DLD1 (cell line): ENCODE results near the gene REPS1.
"Not testable (repeated sequence)": the region's sequence is repeated elsewhere in the genome, so short reads cannot be mapped to it uniquely, and the experiment has no call there.

Experiments used
- in situ Hi-C: cut with HindIII; loops from 2 replicates; pipeline ENCODE4 v1.10.0; 2017; ENCODE audit warnings: low sequenced_read_pairs

Gene REPS1

GRCh38 chr6:139007428-139007827 lies 19.4 kb upstream of the REPS1 start:
- in situ Hi-C loops: no loop called here

DNA sequence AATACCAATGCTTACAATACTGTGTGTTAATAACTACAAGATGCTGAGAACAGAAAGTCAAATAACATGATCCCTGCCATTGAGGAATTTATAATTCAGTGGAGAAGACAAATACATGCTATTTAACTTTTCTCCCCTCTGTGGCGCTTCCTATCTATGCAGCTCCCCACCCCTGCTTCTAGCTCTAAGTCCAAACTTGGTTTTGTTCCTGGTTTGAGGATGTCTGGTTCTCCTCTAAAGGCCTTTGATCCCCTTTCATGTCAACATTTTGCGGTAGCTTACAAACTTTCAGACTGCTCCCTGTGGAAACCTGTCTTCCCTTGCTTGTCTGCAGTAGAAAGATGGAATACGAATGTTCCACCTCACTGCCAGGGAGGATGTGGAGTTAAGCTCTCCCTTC lies 18.4 kb upstream of the REPS1 start:
- in situ Hi-C loops: no loop called here

- in situ Hi-C loops: no loop called here
Measured at GRCh38 chr6:139003751-139004150, 15.7 kb upstream of the REPS1 start.

DNA sequence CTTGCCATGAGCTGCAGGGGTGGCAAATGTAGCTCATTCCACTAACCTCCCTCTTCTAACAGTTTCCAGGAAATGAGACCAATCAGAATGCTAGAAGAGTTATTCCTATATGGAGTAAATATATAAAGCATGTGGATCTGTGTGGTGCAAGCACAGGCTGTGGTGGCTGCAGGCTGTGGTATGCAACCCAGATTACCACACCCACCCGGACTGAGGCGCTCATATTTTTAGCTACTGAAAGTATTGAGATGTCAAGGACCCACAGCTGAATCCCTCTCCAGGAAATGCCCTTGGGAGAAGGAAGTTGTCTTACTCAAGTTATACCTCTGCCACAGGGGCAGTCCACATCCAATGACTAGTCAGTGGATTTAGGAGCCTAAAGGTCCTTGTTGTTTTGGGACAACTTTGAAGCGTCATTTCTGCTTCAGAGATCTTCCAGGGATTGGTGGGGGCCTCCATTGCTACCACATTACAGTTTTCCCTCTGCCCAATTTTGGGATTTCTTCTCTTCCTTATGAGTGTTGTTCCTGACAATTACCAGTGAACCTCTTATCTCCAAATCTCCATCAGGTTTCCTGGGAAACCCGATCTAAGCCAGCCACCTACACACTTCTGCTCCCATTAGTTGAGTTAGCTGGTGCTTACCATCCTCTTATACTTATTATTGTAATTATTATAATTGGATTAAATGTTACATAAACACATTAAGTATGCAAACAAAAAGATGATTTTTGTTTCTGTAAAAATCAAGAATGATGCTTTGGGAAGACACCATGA lies 12.1 kb upstream of the REPS1 start:
- in situ Hi-C loops: no loop called here

DNA sequence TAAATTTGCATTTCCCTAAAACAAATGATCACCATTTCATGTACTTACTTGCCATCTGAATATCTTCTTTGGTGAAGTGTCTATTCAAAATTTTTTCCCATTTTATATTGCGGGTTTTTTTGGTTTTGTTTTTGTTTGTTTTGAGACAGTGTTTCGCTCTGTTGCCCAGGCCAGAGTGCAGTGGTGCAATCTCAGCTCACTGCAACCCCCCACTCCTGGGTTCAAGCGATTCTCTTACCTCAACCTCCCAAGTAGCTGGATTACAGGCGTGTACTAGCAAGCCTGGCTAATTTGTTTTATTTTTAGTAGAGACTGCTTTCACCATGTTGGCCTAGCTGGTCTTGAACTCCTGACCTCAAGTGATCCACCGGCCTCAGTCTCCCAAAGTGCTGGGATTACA lies 9.1 kb upstream of the REPS1 start:
- in situ Hi-C loops: no loop called here

DNA sequence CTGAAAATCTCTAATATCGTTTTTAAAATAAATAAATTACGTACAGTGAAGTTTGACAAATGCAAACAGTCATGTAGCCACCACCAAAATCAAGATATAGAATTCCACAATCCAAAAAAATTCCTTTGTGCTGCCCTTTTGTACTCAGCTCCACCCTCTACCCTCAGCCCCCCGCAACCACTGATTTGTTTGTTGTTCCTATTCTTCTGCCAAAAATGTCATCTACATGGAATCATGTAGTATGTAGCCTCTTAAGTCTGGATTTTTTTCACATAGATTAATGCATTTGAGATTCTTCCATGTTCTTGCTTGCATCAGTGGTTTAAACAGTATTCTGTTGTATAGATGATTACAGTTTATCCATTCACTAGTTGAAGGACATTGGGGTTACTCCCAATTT lies 8.5 kb upstream of the REPS1 start:
- in situ Hi-C loops: no loop called here

GRCh38 chr6:138993410-138993809 lies 5.4 kb upstream of the REPS1 start:
- in situ Hi-C loops: not testable (repeated sequence)

GRCh38 chr6:138992965-138993364 lies 4.9 kb upstream of the REPS1 start:
- in situ Hi-C loops: not testable (repeated sequence)

- in situ Hi-C loops: no loop called here
Measured at GRCh38 chr6:138991206-138991605, 3.2 kb upstream of the REPS1 start.

DNA sequence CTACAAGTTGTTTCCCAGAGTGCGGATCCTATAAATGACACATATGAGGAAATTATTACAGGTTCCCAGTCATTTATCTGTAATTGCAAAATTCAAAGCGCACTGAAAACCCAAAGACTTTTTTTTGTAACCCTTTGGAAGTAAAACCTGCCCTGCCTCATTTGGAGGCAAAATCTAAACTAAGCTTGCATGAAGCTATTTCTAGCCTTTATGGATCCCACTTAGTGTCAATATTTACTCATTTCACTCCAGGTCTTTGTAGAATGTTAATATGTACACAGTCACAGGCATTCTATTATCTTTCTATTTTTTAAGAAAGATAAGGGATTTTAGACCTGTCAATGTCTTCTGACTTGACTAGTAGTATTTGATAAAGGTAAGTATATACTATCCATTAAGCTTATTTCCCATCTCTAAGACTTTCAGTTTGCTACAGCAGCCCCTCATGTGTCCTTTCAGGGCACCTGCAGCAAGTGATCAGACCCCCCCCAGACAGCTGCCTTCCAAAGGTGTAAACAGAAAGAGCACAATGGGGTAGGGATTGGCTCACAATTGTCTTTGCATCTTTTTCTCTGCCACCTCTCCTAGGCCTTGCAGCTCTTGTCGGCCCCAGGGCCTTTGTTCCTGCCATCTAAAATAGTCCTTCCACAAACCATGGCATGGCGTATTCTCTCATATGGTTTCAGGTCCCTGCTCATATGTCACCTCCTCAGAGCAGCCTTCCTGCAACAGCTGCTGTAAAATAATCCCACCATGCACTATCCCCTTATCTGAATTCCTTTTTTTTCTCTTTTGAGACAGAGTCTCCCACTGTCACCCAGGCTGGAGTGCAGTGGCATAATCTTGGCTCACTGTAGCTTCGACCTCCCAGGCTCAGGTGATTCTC lies 1.3 kb upstream of the REPS1 start:
- in situ Hi-C loops: no loop called here

GRCh38 chr6:138988469-138988834 lies 399 bp upstream of the REPS1 start:
- in situ Hi-C loops: no loop called here

DNA sequence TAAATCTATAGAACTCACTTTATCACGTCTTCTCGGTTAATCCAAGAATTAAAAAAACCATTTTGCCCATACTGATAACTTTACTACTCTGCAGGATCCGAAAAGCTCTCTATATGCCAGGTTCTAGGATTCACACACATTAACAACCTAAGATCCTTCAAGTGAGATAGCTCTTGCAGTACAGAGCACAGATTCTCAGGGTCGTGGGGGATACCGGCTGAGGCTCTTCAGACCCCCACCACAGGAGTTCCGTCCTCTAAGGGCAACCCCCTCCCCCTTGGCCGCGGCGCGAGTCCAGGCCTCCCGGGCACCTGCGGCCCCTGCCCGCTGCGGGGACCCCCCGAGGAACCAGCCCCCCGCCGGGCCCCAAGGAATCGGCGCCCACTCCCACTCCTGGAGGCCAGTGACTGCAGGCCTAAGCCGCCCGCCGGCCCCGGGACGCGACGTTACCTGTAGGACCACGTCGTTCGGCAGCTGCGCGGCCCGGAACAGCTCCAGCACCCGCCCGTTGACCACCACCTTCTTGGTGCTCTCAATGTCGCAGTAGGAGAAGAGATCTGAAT lies 892 bp downstream of the REPS1 start:
- in situ Hi-C loops: no loop called here

DNA sequence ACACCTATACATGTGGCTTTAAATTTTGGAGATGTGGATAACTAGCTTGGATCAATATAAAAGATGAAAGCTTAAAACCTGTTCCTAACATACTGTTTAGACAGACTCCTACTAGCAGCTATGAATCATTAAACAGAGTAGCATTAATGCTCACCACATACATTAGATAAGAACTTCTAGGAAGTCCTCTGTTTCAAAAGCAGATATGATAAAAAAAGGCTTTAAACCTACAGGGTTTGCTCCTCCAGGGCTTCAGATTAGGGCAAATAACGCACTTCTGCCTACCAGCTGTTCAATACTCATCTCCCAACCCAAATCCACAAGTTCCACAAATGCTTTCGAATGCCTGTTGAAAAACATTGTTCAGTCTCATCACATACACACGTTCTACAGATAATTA lies 1.5 kb downstream of the REPS1 start:
- in situ Hi-C loops: no loop called here

GRCh38 chr6:138981416-138981815 lies 6.6 kb downstream of the REPS1 start:
- in situ Hi-C loops: no loop called here

GRCh38 chr6:138979813-138980668 lies 8.0 kb downstream of the REPS1 start:
- in situ Hi-C loops: no loop called here

GRCh38 chr6:138979365-138979764 lies 8.7 kb downstream of the REPS1 start:
- in situ Hi-C loops: no loop called here

DNA sequence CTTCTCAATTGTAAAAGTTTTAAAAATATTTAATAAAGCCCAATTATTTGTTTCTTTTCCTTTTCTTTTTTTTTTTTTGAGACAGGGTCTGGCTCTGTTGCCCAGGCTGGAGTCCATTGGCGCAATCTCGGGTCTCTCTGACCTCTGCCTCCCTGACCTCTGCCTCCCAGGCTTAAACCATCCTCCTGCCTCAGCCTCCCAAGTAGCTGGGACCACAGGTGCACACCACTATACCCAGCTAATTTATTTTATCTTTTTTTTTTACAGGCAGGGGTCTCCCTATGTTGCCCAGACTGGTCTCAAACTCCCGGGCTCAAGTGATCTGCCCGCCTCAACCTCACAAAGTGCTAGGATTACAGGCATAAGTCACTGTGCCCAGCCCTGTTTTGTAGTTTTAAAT lies 9.8 kb downstream of the REPS1 start:
- in situ Hi-C loops: no loop called here

DNA sequence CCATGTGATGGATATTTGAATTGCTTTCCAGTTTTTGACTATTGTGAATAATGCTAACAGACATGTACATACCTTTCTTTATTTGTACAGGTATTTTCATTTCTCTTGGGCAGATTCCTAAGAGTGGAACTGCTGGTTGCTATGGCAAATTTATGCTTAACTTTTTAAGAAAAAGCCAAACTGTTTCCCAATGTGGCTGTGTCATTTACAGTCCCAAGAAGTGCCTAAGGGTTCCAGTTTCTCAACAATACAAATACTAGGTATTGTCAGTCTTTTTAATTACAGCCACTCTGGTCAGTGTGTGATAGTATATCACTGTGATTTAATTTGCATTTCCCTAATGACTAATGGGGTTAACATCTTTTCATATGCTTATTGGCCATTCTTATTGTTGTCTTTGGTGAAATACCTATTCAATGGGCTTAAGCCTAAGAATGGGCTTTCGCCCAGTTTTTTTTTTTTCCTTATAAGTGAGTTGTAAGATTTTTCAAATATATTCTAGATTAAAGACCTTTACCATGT lies 10.3 kb downstream of the REPS1 start:
- in situ Hi-C loops: no loop called here

DNA sequence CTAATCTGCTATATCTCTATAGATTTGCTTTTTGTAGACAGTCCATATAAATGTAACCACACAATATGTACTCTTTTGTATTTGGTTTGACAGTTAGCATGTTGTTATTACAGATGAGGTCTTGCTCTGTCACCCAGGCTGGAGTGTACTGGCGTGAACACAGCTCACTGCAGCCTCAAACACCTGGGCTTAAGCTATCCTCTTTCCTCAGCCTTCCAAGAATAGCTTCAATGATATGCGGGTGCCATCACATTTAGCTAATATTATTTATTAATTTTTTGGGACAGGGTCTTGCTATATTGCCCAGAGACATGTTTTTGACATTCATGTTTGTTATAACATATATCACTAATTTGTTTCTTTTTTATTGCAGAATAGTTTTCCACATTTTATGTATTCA lies 10.8 kb downstream of the REPS1 start:
- in situ Hi-C loops: no loop called here

DNA sequence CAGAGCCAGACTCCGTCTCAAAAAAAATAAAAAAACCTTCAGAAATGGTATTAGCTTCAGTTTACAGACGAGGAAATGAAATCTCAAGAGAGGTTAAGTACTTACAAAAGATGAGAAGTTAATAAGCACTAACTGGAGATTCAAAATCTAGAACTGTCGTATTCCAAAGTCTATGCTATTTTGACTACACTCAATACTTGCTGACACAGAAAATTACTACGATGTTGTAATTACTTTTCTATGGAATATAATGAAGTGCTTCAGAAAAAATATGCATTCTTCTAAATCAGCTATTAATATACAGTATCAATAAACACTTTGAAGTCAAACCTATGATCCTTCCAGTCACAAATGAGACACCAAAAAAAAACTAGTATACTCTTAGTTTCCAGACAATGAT lies 12.2 kb downstream of the REPS1 start:
- in situ Hi-C loops: no loop called here
